IPS-20b (cell line): ENCODE data around the gene SRMS.

Source experiments
- H3K27ac ChIP-seq: one replicate; pipeline ENCODE4 v1.5.1; 2013; ENCODE audit warnings: low read length
- H3K27me3 ChIP-seq: 2 replicates; pipeline ENCODE4 v1.6.1; 2013; ENCODE audit warnings: mild to moderate bottlenecking, low read length, inconsistent platforms; ENCODE audit not compliant: insufficient read depth
- H3K36me3 ChIP-seq: 2 replicates; pipeline ENCODE4 v1.6.1; 2013; ENCODE audit warnings: low read depth, mild to moderate bottlenecking, inconsistent platforms, low read length, moderate library complexity; ENCODE audit not compliant: insufficient read depth
- H3K4me1 ChIP-seq: 2 replicates; pipeline ENCODE4 v1.6.1; 2013; ENCODE audit warnings: mild to moderate bottlenecking, control low read depth, inconsistent platforms, low read length, moderate library complexity; ENCODE audit not compliant: insufficient read depth
- H3K4me3 ChIP-seq: 2 replicates; pipeline ENCODE4 v1.5.1; 2013; ENCODE audit warnings: mild to moderate bottlenecking, low read length, inconsistent platforms
- H3K9ac ChIP-seq: 2 replicates; pipeline ENCODE4 v1.6.1; 2013; ENCODE audit warnings: low read depth, mild to moderate bottlenecking, inconsistent platforms, low read length, moderate library complexity
- H3K9me3 ChIP-seq: 2 replicates; pipeline ENCODE4 v1.6.1; 2013; ENCODE audit warnings: mild to moderate bottlenecking, low read depth, low read length, inconsistent platforms; ENCODE audit not compliant: insufficient read depth

The SRMS gene

DNA sequence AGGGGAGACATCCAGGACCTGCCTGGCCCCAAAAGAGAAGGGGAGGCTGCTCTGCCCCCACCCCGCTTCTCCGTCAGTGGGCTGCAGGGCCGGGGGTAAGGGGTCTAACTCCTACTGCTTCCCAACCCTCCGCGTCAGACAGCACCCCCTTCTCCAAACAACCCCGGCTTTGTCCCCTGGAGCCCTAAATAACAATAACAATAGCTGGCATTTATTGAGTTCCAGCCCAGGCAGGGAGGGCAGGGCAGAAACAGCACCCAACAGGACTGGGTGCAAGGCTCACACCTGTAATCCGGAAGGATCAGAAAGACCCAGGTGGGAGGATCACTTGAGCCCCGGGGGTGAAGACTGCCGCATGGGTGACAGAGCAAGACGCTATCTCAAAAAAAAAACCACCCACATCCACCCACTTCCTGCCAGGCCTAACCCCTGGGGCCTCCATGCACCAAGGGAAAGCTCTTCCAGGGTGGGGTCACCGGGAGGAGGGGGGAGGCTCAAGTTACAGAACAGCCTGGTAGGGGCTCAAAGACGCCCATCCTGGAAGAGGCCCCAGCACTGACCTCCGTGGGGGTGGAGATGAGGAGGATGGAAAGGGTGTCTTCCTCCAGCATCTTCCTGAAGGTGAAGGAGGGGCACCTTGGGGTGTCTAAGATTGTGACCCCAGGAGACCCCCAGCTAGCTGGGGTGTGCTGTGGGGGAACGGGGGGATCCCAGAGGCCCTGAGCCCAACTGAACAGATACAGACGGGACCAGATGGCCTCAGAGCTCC, 5.1 kb upstream of the SRMS start:
- H3K27me3 ChIP-seq = peaks cover 9% of the 10 kb centered on the region
- H3K27ac ChIP-seq = no peak overlapping the region
- no peaks in the 10 kb centered on the region for H3K9me3 ChIP-seq
- H3K4me3 ChIP-seq = peak overlapping the region; percentile 25; the same call in 1 of the 2 replicates
- H3K36me3 ChIP-seq = no peaks in the 10 kb centered on the region
- H3K4me1 ChIP-seq = peaks cover 4% of the 10 kb centered on the region; the same call in 1 of the 2 replicates
- H3K9ac ChIP-seq = no peak overlapping the region

DNA sequence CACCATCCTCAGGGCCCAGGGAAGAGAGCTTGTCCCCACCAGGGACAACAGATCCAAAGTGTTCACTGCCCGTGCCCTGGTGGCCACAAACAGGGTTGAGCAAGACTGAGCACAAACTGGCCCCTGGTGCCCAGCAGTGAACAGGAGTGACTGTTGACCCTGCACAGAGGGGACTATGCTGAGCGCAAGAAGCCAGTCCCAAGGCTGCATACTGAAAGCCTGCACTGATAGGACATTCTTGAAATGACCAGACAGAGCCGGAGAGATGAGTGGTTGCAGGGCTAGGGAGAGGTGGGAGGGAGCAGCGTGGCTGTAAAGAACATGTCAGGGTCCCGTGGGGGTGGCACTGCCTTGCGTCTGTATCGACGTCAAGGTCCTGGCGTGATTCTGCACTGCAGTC, 3.5 kb upstream of the SRMS start:
- H3K9me3 ChIP-seq = no peaks in the 10 kb centered on the region
- no peak overlapping the region for H3K4me3 ChIP-seq
- H3K27me3 ChIP-seq = peaks cover 9% of the 10 kb centered on the region
- H3K27ac ChIP-seq = no peak overlapping the region
- no peaks in the 10 kb centered on the region for H3K36me3 ChIP-seq
- H3K9ac ChIP-seq = no peak overlapping the region
- H3K4me1 ChIP-seq = peaks cover 4% of the 10 kb centered on the region; the same call in 1 of the 2 replicates

DNA sequence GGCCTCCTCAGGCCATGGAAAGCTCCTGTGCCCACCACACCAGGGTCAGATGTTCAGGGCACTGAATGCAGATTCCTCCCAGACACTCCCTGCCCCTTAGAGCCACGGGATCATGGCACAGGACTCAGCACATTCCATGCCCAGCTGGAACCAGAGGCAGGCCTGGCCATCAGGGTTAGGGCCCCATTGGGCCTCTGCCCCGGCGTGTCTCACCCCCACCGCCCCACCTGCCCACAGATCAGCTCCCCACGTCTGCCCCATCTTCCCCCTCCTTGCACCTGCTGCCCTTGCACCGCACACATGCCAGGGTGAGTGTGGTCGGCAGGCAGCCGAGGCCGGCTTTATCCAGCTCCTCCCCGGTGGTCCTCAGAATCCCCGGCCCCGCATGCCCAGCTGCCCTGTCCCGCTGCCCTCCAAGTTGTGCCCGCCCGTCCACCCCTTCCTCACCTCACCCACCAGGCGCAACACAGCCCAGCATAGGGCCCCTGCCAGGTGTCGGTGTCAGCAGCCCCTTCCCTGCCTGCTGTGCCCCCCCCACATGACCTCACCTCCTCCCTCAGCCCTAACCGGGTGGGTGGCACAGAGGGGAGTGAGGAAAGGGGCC, 2.2 kb upstream of the SRMS start:
- H3K4me3 ChIP-seq = no peak overlapping the region
- H3K36me3 ChIP-seq = no peaks in the 10 kb centered on the region

DNA sequence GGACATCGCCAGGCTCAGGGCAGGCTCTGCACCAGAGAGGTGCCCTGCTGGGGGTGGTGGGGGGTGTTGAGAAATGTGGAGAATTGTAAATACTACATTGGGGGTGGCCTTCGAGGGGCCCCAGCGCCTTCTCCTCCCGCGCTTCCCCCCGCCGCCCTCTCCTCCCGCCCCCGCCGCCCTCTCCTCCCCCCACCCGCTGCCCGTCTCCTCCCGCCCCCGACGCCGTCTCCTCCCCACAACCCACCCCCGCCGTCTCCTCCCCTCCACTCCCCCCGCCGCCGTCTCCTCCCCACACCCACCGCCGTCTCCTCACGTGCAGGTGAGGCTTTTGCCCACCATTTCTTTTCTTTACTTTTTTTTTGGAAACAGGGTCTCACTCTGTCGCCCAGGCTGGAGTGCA, 1.5 kb upstream of the SRMS start:
- no peaks in the 10 kb centered on the region for H3K27me3 ChIP-seq

More for the DNA sequence above, 2.2 kb upstream of the SRMS start:
- no peak overlapping the region for H3K9ac ChIP-seq
- H3K27ac ChIP-seq = no peak overlapping the region
- peaks cover 4% of the 10 kb centered on the region; the same call in 1 of the 2 replicates for H3K4me1 ChIP-seq
- peaks cover 6% of the 10 kb centered on the region for H3K27me3 ChIP-seq
- no peaks in the 10 kb centered on the region for H3K9me3 ChIP-seq

DNA sequence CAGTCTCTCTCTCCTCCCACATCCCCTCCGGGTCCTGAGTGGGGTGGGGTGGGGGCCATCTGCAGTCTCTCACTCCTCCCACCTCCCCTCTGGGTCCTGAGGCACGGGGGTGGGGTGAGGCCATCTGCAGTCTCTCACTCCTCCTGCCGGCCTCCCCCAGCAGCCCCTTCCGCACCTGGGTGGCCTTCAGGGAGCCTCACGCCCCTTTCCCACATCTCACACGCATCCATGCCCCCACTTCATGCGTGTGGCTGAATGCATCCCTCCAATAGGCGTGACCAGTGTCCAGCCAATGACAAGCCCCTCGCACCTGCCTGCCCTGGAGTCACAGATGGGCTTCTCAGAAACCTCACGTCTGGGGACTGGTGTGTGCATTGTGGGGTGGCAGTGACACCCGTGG, 993 bp upstream of the SRMS start:
- Histone ChIP-seq H3K4me3 (no peak overlapping the region), H3K9ac (no peak overlapping the region), H3K27ac (no peak overlapping the region), H3K36me3 (no peaks in the 10 kb centered on the region), H3K4me1 (peaks cover 4% of the 10 kb centered on the region; the same call in 1 of the 2 replicates), H3K9me3 (no peaks in the 10 kb centered on the region), H3K27me3 (no peaks in the 10 kb centered on the region)

More for the DNA sequence above, 1.5 kb upstream of the SRMS start:
- peaks cover 4% of the 10 kb centered on the region; the same call in 1 of the 2 replicates for H3K4me1 ChIP-seq
- H3K9me3 ChIP-seq = no peaks in the 10 kb centered on the region
- no peak overlapping the region for H3K27ac ChIP-seq
- H3K4me3 ChIP-seq = no peak overlapping the region
- H3K9ac ChIP-seq = no peak overlapping the region
- no peaks in the 10 kb centered on the region for H3K36me3 ChIP-seq

DNA sequence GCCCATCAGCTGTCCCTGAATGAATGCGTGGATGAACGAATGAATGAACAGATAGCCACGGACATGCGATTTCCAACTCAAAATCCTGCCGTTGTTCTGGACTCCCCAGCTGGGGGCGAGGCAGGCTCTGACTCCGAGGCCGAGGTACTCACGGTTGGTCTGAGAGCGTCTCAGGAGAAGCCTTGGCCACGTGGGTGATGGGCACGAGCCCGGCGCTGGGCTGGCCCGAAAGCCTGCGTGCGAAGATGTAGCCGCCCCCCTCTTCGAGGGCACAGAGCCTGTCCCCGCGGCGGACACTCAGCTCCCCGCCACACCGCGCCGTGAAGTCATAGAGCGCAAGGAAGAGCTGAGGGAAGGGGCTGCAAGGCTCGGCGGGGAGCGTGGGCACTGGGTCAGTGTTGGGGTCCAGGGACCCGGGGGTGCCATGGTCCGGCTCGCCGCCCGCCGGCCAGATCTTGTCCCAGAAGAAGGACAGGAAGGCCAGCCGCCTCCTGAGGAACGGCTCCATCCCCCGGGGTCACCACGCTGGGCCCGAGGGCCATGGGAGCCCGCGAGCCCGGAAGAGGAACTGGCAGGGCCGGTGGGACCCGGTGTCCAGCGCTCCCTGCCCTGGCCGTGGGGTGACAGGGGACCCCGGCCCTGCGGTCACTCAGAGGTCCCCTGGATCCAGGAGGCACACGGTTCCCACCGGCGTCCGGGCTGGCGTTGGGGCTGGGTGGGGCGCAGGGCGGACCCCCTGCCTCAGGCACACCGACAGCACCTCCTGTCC, 409 bp downstream of the SRMS start:
- Histone ChIP-seq H3K36me3 (no peaks in the 10 kb centered on the region), H3K9me3 (no peaks in the 10 kb centered on the region), H3K4me3 (no peak overlapping the region), H3K27me3 (no peaks in the 10 kb centered on the region), H3K4me1 (no peaks in the 10 kb centered on the region), H3K27ac (no peak overlapping the region), H3K9ac (no peak overlapping the region)

DNA sequence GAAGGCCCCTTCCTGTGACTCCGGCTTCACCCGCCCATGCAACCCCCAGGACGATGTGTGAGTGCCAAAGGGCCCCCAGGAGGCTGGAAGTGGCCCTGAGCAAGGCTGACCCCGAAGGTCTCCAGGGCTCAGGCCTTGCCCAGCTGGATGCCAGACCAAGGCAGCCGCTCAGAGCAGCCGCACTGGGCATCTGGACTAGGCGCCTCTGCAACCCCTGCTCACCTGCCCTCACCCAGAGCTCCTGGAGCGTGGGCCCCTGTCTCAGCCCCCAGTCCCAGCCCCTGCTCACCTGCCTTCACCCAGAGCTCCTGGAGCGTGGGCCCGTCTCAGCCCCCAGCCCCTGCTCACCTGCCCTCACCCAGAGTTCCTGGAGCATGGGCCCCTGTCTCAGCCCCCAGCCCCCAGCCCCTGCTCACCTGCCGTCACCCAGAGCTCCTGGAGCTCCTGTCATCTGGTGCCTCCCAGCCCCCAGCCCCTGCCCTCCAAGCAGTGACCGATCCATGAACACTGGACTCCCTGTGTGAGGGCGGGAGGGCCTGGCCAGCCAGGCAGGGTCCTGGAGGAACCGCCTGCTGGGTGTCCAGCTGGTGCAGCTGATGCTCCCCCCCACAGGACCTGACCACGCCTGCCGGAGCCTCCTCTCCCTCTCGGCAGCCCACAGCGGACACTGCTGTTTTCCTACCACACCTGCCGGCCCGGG, 1.1 kb downstream of the SRMS start:
- H3K4me3 ChIP-seq = no peak overlapping the region
- H3K27ac ChIP-seq = no peak overlapping the region
- no peak overlapping the region for H3K9ac ChIP-seq
- no peaks in the 10 kb centered on the region for H3K4me1 ChIP-seq
- no peaks in the 10 kb centered on the region for H3K27me3 ChIP-seq
- no peaks in the 10 kb centered on the region for H3K36me3 ChIP-seq
- H3K9me3 ChIP-seq = no peaks in the 10 kb centered on the region

DNA sequence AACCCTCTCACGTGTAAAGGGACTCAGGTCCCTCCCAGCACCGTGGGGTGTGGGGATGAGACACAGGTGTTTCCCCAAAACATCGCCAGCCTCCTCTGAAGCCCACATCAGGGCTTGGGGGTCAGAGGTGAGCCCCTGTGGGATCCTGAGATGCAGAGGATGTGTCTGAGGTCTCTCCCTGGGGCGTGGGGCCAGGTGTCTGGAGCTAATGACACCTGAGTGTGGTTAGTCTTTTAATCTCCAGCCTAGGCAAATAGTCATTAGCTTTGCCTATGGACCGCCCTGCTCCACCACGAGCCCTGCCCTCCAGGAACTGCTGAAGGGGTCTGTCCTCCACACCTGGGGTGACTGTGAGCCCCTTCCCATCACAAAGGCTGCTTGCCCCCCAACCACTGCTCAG, 1.7 kb downstream of the SRMS start:
- Histone ChIP-seq H3K36me3 (no peaks in the 10 kb centered on the region), H3K9me3 (no peaks in the 10 kb centered on the region), H3K4me1 (no peaks in the 10 kb centered on the region), H3K9ac (no peak overlapping the region), H3K27me3 (no peaks in the 10 kb centered on the region), H3K4me3 (no peak overlapping the region), H3K27ac (no peak overlapping the region)

DNA sequence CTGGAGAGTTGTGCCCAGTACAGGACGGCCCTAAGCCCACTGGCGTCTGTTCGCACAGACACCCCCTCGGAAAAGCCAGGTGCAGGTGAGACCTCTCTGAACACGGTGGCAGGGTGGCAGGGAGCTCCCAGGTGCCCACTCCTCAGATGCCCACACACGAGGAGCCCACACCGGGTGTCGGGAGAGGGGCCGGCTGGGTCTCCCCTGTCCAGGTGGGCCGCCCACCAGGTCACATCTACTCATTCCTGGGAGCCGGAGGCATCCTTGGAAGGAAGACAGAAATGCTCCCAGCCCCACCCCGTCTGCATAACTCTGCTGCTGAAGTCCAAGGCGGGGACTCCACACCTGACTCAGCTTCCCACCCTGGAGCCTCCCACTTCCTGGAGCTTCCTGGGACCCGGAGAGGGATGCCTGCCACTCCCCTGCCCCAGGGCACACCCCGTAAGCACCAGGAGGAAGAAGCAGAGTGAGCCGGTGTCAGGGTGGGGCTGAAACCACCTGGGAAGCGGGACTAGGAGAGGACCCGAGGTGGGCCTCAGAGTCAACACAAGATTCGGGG, 2.5 kb downstream of the SRMS start:
- H3K9ac ChIP-seq = no peak overlapping the region
- no peaks in the 10 kb centered on the region for H3K27me3 ChIP-seq
- no peaks in the 10 kb centered on the region for H3K36me3 ChIP-seq
- H3K4me3 ChIP-seq = no peak overlapping the region
- H3K4me1 ChIP-seq = no peaks in the 10 kb centered on the region
- H3K9me3 ChIP-seq = no peaks in the 10 kb centered on the region
- no peak overlapping the region for H3K27ac ChIP-seq

DNA sequence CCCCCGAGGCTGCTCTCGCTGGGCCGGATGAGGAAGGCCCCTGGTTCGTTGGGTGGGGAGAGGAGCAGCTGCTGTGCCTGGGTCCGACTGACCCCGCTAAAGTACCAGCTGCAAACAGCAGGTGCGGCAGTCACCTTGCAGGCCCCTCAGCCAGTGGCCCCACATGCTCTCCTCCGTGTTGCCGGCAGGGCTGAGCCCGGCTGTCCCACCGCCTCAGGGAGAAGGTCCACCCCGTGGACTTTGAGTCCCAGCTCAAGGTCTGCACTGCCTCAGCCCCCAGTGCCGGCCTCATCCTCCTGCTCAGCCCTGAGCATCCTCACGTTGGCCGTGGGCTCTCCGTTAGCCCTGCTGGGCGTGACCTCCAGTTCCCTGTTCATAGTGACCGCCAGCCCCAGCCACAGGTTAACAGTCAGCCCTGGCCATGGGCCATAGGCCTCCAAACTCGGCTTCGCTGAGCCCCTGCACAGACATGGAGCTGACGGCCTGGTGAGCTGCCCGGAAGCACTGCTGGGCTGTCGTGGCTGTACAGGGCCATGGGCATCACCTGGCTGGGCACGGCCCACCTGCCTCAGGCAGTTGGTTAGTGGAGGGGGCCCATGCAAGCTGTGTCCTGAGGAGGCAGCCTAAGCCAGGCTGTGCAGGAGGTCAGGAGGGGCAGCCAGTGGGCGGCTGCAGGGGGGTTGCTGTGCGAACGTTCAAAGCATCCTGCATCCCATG, 3.1 kb downstream of the SRMS start:
- Histone ChIP-seq H3K36me3 (no peaks in the 10 kb centered on the region), H3K9me3 (no peaks in the 10 kb centered on the region), H3K4me3 (no peak overlapping the region), H3K27me3 (no peaks in the 10 kb centered on the region), H3K9ac (no peak overlapping the region), H3K27ac (no peak overlapping the region), H3K4me1 (no peaks in the 10 kb centered on the region)

DNA sequence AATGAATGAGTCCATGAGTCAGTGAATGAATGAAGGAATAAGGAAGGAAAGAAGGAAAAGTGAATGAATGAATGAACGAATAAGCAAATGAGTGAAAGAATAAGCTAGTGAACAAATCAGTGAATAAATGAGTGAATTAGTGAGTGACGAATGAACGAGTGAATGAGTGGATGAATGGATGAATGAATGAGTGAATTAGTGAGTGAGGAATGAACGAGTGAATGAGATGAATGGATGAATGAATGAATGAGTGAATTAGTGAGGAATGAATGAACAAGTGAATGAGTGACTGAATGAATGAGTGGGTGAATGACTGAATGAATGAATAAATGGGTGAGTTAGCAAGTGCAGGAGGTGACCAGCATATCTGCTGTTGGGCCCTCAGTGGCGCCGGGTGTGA, 3.8 kb downstream of the SRMS start:
- Histone ChIP-seq H3K9ac (no peak overlapping the region), H3K4me3 (no peak overlapping the region), H3K9me3 (no peaks in the 10 kb centered on the region), H3K4me1 (no peaks in the 10 kb centered on the region), H3K36me3 (no peaks in the 10 kb centered on the region), H3K27me3 (no peaks in the 10 kb centered on the region), H3K27ac (no peak overlapping the region)
